CD4-positive, alpha-beta T cell (primary cell): ENCODE results near the gene OXNAD1. TPM values are rescaled to one million over a fixed set of nuclear protein-coding genes. Genes with fewer than 3 reads are reported as not detected.

Source experiments
- ATAC-seq: fragments of 200-7000 bp; cut with Tn5 transposase; one replicate; pipeline ENCODE4 v1.10.0; 2022; ENCODE audit warnings: mild to moderate bottlenecking; ENCODE audit not compliant: poor library complexity
- CTCF ChIA-PET: fragments of 350-600 bp; sonication (Branson Sonifier 250); formaldehyde crosslinking; loops from one replicate; lab custom pipeline; 2021; ENCODE audit warnings: antibody characterized with exemption, inconsistent platforms; lab: Charles Lee
- POLR2A ChIA-PET: fragments of 350-600 bp; sonication (Branson Sonifier 250); formaldehyde crosslinking; loops from one replicate; lab custom pipeline; 2021; ENCODE audit warnings: antibody characterized with exemption, inconsistent platforms; lab: Charles Lee
- DNase-seq, 14 experiments: peaks; one replicate each; pipeline ENCODE4 v3.0.0-alpha.2; 2013 to 2020; ENCODE audit warnings: mixed read lengths in 2 of 14
- H3K27ac ChIP-seq, 2 donors: one replicate each; pipeline versions ENCODE4 v1.5.1 to v1.7.0; 2013; ENCODE audit warnings: low read length in 2 of 2, low read depth in 1 of 2, mild to moderate bottlenecking in 1 of 2
- H3K27me3 ChIP-seq, 2 experiments: 1 replicate in 1 of 2; 2 replicates in 1 of 2; pipeline versions ENCODE4 v1.6.1 to v1.7.0; 2013; ENCODE audit warnings: low read length in 2 of 2, control low read depth in 1 of 2, mild to moderate bottlenecking in 1 of 2, moderate library complexity in 1 of 2; ENCODE audit not compliant: insufficient read depth in 2 of 2, control insufficient read depth in 1 of 2
- H3K36me3 ChIP-seq: one replicate; pipeline ENCODE4 v1.6.1; 2013; ENCODE audit warnings: low read length, control low read depth; ENCODE audit not compliant: insufficient read depth
- H3K4me1 ChIP-seq: one replicate; pipeline ENCODE4 v1.6.1; 2013; ENCODE audit warnings: low read length, control low read depth; ENCODE audit not compliant: insufficient read depth
- H3K4me3 ChIP-seq: one replicate; pipeline ENCODE4 v1.5.1; 2013; ENCODE audit warnings: mild to moderate bottlenecking, low read length, moderate library complexity
- H3K9me3 ChIP-seq, 2 experiments: 1 replicate in 1 of 2; 2 replicates in 1 of 2; pipeline versions ENCODE4 v1.6.1 to v1.7.0; 2013; ENCODE audit warnings: low read length in 2 of 2, mild to moderate bottlenecking in 2 of 2, control low read depth in 1 of 2, moderate library complexity in 1 of 2; ENCODE audit not compliant: control insufficient read depth in 1 of 2, insufficient read depth in 1 of 2
- H3K27ac Mint-ChIP-seq: one replicate; pipeline ENCODE4 v1.8.0; 2020; ENCODE audit warnings: mixed read lengths
- H3K27me3 Mint-ChIP-seq: one replicate; pipeline ENCODE4 v1.8.0; 2021; ENCODE audit warnings: mixed read lengths
- H3K36me3 Mint-ChIP-seq: one replicate; pipeline ENCODE4 v1.8.0; 2021; ENCODE audit warnings: low read depth, mixed read lengths
- H3K4me1 Mint-ChIP-seq: one replicate; pipeline ENCODE4 v1.8.0; 2021; ENCODE audit warnings: low read depth, mixed read lengths
- H3K4me3 Mint-ChIP-seq: one replicate; pipeline ENCODE4 v1.8.0; 2020; ENCODE audit warnings: mild to moderate bottlenecking, mixed read lengths
- H3K9me3 Mint-ChIP-seq: one replicate; pipeline ENCODE4 v1.8.0; 2020; ENCODE audit warnings: mixed read lengths
- intact Hi-C, 2 experiments: fragments of 100-400 bp; cut with DNase I in 1 of 2; cut with micrococcal nuclease in 1 of 2; formaldehyde crosslinking; loops; one replicate each; pipeline versions ENCODE4 v1.15.1 to v1.9.0; 2023 to 2025; cut with DNase I, micrococcal nuclease
- total RNA-seq, 174 experiments: library from RNA in 2 of 174; stranded (reverse) in 2 of 174; gene quantifications; one replicate each; pipeline ENCODE4 v1.2.3 and lab custom pipeline; 2021 to 2026
- TF ChIP-seq, protein P1 (sequence below): fragments of 200-600 bp; IDR thresholded peaks from one replicate; pipeline ENCODE4 v1.8.0; 2022; ENCODE audit warnings: antibody characterized with exemption, mild to moderate bottlenecking

OXNAD1 gene
- total RNA-seq, 2 experiments from 2014 or later = 135 TPM

DNA sequence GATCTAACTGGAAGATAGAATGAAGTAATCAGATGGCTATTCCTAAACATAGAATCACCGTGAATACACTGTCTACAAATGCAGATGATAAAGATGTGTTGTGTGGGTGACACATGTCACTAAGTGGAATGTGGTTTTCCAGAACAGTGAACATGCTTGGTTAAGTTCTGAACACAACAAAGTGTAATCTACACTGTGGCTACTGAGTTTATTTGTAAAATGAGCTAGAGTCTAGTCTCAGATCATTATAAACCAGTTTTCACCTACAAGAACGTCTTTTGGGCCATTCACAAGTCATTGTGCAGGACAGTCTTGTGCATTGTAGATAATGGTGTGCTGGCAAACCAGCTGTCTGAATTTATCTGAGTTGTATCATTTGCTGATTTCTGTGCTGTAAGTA, 35.3 kb downstream of the OXNAD1 start:
- peak; percentile 22 for ATAC-seq
- intact Hi-C loops = loop anchor here (2.0 to 5.0 kb wide), 4 partner anchors 14 to 212 kb away; partner anchors contain the start of gene RFTN1 (in 1 of the 2)
- H3K4me3 ChIP-seq = peak overlapping the region; percentile 33
- no peaks in the 10 kb centered on the region for H3K9me3 ChIP-seq
- Mint-ChIP-seq H3K27ac (peak overlapping the region; percentile 96), H3K27me3 (no peaks in the 10 kb centered on the region), H3K9me3 (no peaks in the 10 kb centered on the region), H3K4me1 (peaks cover 97% of the 10 kb centered on the region), H3K36me3 (peaks cover 97% of the 10 kb centered on the region), H3K4me3 (peak overlapping the region; percentile 91)
- peaks cover 70% of the 10 kb centered on the region for H3K4me1 ChIP-seq
- DNase-seq = peak in 3 of 14 experiments; percentile 51 to 60 (median 51)
- CTCF ChIA-PET = interaction anchor here (0.7 to 6.4 kb wide), 7 partner anchors 9 to 250 kb away, joined by 3 to 56 read pairs (median 4); no protein-coding TSS in a partner anchor
- peaks cover 77% of the 10 kb centered on the region for H3K36me3 ChIP-seq
- H3K27ac ChIP-seq = peak overlapping the region; percentile 63 to 81
- POLR2A ChIA-PET = interaction anchor here (1.0 to 11.0 kb wide), 12 partner anchors 8 to 699 kb away, joined by 3 to 268 read pairs (median 10); partner anchors contain the start of genes BTD, DPH3, HACL1 and OXNAD1
- H3K27me3 ChIP-seq = no peaks in the 10 kb centered on the region
- TF ChIP-seq, protein P1, sequence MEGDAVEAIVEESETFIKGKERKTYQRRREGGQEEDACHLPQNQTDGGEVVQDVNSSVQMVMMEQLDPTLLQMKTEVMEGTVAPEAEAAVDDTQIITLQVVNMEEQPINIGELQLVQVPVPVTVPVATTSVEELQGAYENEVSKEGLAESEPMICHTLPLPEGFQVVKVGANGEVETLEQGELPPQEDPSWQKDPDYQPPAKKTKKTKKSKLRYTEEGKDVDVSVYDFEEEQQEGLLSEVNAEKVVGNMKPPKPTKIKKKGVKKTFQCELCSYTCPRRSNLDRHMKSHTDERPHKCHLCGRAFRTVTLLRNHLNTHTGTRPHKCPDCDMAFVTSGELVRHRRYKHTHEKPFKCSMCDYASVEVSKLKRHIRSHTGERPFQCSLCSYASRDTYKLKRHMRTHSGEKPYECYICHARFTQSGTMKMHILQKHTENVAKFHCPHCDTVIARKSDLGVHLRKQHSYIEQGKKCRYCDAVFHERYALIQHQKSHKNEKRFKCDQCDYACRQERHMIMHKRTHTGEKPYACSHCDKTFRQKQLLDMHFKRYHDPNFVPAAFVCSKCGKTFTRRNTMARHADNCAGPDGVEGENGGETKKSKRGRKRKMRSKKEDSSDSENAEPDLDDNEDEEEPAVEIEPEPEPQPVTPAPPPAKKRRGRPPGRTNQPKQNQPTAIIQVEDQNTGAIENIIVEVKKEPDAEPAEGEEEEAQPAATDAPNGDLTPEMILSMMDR = no peak

DNA sequence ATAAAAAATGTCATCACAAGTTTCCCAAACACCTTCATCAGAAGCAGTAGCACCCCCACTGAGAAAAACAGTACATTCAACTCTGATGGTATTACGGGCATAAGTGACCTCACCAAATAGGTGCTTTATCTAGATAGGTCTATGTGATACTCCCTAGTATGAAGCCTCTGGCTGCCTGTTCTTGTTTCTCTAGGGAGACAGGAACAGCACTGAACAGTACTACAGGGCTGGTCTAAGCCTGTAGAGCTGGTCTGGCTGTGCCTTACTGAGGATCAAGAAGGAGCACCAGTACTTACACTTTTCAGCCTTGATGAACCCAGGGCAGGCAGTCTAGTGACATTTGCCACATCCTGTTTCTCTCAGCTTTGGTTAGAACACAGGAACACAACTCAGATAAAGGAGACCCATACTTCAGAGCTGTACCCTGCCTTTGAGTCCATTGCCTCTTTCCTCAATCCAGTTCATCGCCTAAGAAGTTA, 35.9 kb downstream of the OXNAD1 start:
- Histone ChIP-seq H3K27ac (peak overlapping the region; percentile 63 to 81), H3K4me1 (peaks cover 71% of the 10 kb centered on the region), H3K36me3 (peaks cover 77% of the 10 kb centered on the region), H3K27me3 (no peaks in the 10 kb centered on the region), H3K4me3 (peak overlapping the region; percentile 33), H3K9me3 (no peaks in the 10 kb centered on the region)
- peaks cover 97% of the 10 kb centered on the region for H3K4me1 Mint-ChIP-seq
- CTCF ChIA-PET = interaction anchor here (0.7 to 6.4 kb wide), 8 partner anchors 9 to 250 kb away, joined by 3 to 56 read pairs (median 4); no protein-coding TSS in a partner anchor
- ATAC-seq (peak; percentile 73), DNase-seq (peak; percentile 43 to 90 (median 52))
- peaks cover 97% of the 10 kb centered on the region for H3K36me3 Mint-ChIP-seq
- H3K27me3 Mint-ChIP-seq = no peaks in the 10 kb centered on the region
- peak overlapping the region; percentile 96 for H3K27ac Mint-ChIP-seq
- TF ChIP-seq, protein P1 = no peak
- POLR2A ChIA-PET = interaction anchor here (0.8 to 11.0 kb wide), 17 partner anchors 9 to 699 kb away, joined by 3 to 268 read pairs (median 7); partner anchors contain the start of genes BTD, DPH3, HACL1 and OXNAD1
- intact Hi-C loops = loop anchor here (1.0 to 5.0 kb wide), 6 partner anchors 8 to 212 kb away; partner anchors contain the start of gene RFTN1 (in 1 of the 2)
- H3K9me3 Mint-ChIP-seq = no peaks in the 10 kb centered on the region
- H3K4me3 Mint-ChIP-seq = peak overlapping the region; percentile 91

DNA sequence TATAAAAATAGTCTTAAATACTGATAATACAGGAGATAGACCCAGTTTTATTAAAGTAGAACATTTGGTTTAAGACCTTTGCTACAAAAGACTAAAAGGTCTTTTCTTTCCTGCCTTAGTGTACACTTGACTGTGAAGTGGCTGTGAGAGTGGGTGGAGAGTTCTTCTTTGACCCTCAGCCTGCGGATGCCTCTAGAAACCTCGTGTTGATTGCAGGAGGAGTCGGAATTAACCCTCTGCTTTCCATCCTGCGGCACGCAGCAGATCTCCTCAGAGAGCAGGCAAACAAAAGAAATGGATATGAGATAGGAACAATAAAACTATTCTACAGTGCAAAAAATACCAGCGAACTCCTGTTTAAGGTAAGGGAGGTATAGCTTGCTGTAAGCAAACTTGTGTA, 36.5 kb downstream of the OXNAD1 start:
- POLR2A ChIA-PET = interaction anchor here (0.8 to 11.0 kb wide), 17 partner anchors 8 to 541 kb away, joined by 3 to 268 read pairs (median 7); partner anchors contain the start of genes DPH3 and OXNAD1
- intact Hi-C loops = loop anchor here (1.0 to 5.0 kb wide), 6 partner anchors 8 to 211 kb away; partner anchors contain the start of gene RFTN1 (in 1 of the 2)
- Mint-ChIP-seq H3K36me3 (peaks cover 97% of the 10 kb centered on the region), H3K27me3 (no peaks in the 10 kb centered on the region), H3K9me3 (no peaks in the 10 kb centered on the region), H3K4me3 (peak overlapping the region; percentile 91), H3K4me1 (peaks cover 97% of the 10 kb centered on the region), H3K27ac (peak overlapping the region; percentile 96)
- peak; percentile 4 for ATAC-seq
- H3K27ac ChIP-seq = peak overlapping the region; percentile 63 to 81
- TF ChIP-seq, protein P1 = no peak
- H3K9me3 ChIP-seq = no peaks in the 10 kb centered on the region
- peaks cover 73% of the 10 kb centered on the region for H3K4me1 ChIP-seq
- CTCF ChIA-PET = interaction anchor here (1.1 to 6.4 kb wide), 5 partner anchors 10 to 210 kb away, joined by 3 to 56 read pairs (median 5); no protein-coding TSS in a partner anchor
- peak overlapping the region; percentile 33 for H3K4me3 ChIP-seq
- no peaks in the 10 kb centered on the region for H3K27me3 ChIP-seq
- DNase-seq = peak in 5 of 14 experiments; percentile 45 to 67 (median 50)
- H3K36me3 ChIP-seq = peaks cover 75% of the 10 kb centered on the region
